HepG2 (cell line): ENCODE results near the gene COL13A1. TPM values are rescaled to one million over a fixed set of nuclear protein-coding genes. Genes with fewer than 3 reads are reported as not detected.

Experiments
- ATAC-seq: fragments of 200-7000 bp; cut with Tn5 transposase; 3 replicates; pipeline ENCODE4 v1.9.1; 2020; ENCODE audit warnings: mild to moderate bottlenecking, moderate library complexity
- BruUV-seq: library from RNA; stranded (reverse); fragments of 400-500 nt; replicated peaks from 2 replicates; lab custom pipeline; 2021; lab: Mats Ljungman, UMichigan
- CTCF ChIA-PET: fragments of 300-600 bp; formaldehyde crosslinking; extraction: SDS; loops from one replicate; lab custom pipeline; 2021; ENCODE audit warnings: low total read pairs, inconsistent platforms, low intra/inter-chr PET ratio; lab: Yijun Ruan, JAX
- POLR2A ChIA-PET: fragments of 350-600 bp; sonication (Branson Sonifier 250); formaldehyde crosslinking; loops from one replicate; lab custom pipeline; 2020; ENCODE audit warnings: antibody characterized with exemption, inconsistent platforms; lab: Yijun Ruan, JAX
- DNase-seq: peaks from one replicate; pipeline ENCODE4 v3.0.0-alpha.2; 2015; ENCODE audit warnings: low spot score
- FAIRE-seq: peaks from 3 replicates; lab custom pipeline; 2011; peaks lifted over from hg19 to GRCh38; lab: Jason Lieb, UNC
- H2AFZ ChIP-seq: one replicate; pipeline ENCODE4 v1.6.1; 2011; ENCODE audit warnings: low read length, inconsistent platforms
- H3K27ac ChIP-seq: fragments of 300-600 bp; 3 replicates; pipeline ENCODE4 v1.8.0; 2011; ENCODE audit warnings: mixed run types, mild to moderate bottlenecking, mixed read lengths, low read length, inconsistent platforms; ENCODE audit not compliant: insufficient read depth; ENCODE audit errors: extremely low read length
- H3K27me3 ChIP-seq, 2 experiments: fragments of 200-600 bp in 1 of 2; 2 replicates in 1 of 2; 3 replicates in 1 of 2; pipeline versions ENCODE4 v1.6.0 to v1.8.0; 2011; ENCODE audit warnings: low read length in 2 of 2, mild to moderate bottlenecking in 2 of 2, moderate library complexity in 2 of 2, inconsistent platforms in 1 of 2; ENCODE audit not compliant: insufficient read depth in 2 of 2, control insufficient read depth in 1 of 2
- H3K36me3 ChIP-seq, 2 experiments: fragments of 200-600 bp in 1 of 2; replicated peaks in 1 of 2; 2 replicates in 1 of 2; 3 replicates in 1 of 2; pipeline versions ENCODE4 v1.5.1 to v1.8.0; 2011; ENCODE audit warnings: low read length in 2 of 2, inconsistent platforms in 1 of 2; ENCODE audit not compliant: insufficient read depth in 2 of 2, control insufficient read depth in 1 of 2
- H3K4me1 ChIP-seq: 2 replicates; pipeline ENCODE4 v1.5.1; 2012; ENCODE audit warnings: low read length, inconsistent platforms; ENCODE audit not compliant: insufficient read depth
- H3K4me2 ChIP-seq: 2 replicates; pipeline ENCODE4 v1.6.0; 2011; ENCODE audit warnings: low read depth, low read length, inconsistent platforms
- H3K4me3 ChIP-seq, 3 experiments: fragments of 200-600 bp in 1 of 3; sonication (generic), shearing (Covaris generic) in 1 of 3; replicated peaks in 1 of 3; 2 replicates each; pipeline ENCODE4 v1.5.1; 2011 to 2016; ENCODE audit warnings: low read length in 3 of 3, inconsistent platforms in 2 of 3, low read depth in 2 of 3, mild to moderate bottlenecking in 2 of 3, control low read depth in 1 of 3, mixed read lengths in 1 of 3; ENCODE audit not compliant: insufficient read depth in 1 of 3
- H3K79me2 ChIP-seq: one replicate; pipeline ENCODE4 v1.6.1; 2011; ENCODE audit warnings: low read length, inconsistent platforms; ENCODE audit not compliant: insufficient read depth
- H3K9ac ChIP-seq: 2 replicates; pipeline ENCODE4 v1.6.0; 2011; ENCODE audit warnings: mild to moderate bottlenecking, low read depth, low read length, inconsistent platforms; ENCODE audit not compliant: insufficient read depth
- H3K9me3 ChIP-seq: 2 replicates; pipeline ENCODE4 v1.5.1; 2012; ENCODE audit warnings: mild to moderate bottlenecking, low read length
- H4K20me1 ChIP-seq: 2 replicates; pipeline ENCODE4 v1.6.0; 2011; ENCODE audit warnings: inconsistent platforms, mild to moderate bottlenecking, low read length, moderate library complexity; ENCODE audit not compliant: insufficient read depth
- CBX5 ChIP-seq: sonication (generic); formaldehyde crosslinking; IDR thresholded peaks from 2 replicates; pipeline ENCODE4 v1.4.0; 2020; ENCODE audit warnings: missing genetic modification reagents, borderline replicate concordance
- CHD4 ChIP-seq: fragments of 200-600 bp; sonication (generic); IDR thresholded peaks from 2 replicates; pipeline ENCODE4 v1.7.0; 2017; ENCODE audit warnings: mild to moderate bottlenecking, low read length, borderline replicate concordance
- CTCF ChIP-seq: sonication (generic); formaldehyde crosslinking; IDR thresholded peaks from 2 replicates; pipeline ENCODE4 v1.5.0; 2020; ENCODE audit warnings: mild to moderate bottlenecking, missing genetic modification reagents, moderate library complexity
- GATAD2A ChIP-seq: IDR thresholded peaks from 2 replicates; pipeline ENCODE4 v1.6.1; 2016
- GFI1 ChIP-seq: sonication (generic); formaldehyde crosslinking; IDR thresholded peaks from 2 replicates; pipeline ENCODE4 v1.5.0; 2020; ENCODE audit warnings: missing genetic modification reagents, mild to moderate bottlenecking, borderline replicate concordance
- HNF4G ChIP-seq, 2 experiments: sonication (generic) in 1 of 2; formaldehyde crosslinking in 1 of 2; IDR thresholded peaks; 2 replicates each; pipeline versions ENCODE4 v1.4.0 to v1.6.1; 2011 to 2020; ENCODE audit warnings: borderline replicate concordance in 2 of 2, low read depth in 2 of 2, mild to moderate bottlenecking in 2 of 2, low read length in 1 of 2, missing genetic modification reagents in 1 of 2, moderate library complexity in 1 of 2
- KLF9 ChIP-seq: IDR thresholded peaks from 2 replicates; pipeline ENCODE4 v1.6.1; 2016; ENCODE audit warnings: low read depth
- NCOR1 ChIP-seq: fragments of 200-600 bp; sonication (generic); IDR thresholded peaks from 2 replicates; pipeline ENCODE4 v1.7.0; 2017; ENCODE audit warnings: antibody characterized with exemption, low read length, borderline replicate concordance
- SMC3 ChIP-seq: IDR thresholded peaks from 2 replicates; pipeline ENCODE4 v1.6.1; 2011; ENCODE audit warnings: low read length, improper control_type of control experiment
- SRF ChIP-seq: IDR thresholded peaks from 2 replicates; pipeline ENCODE4 v1.6.1; 2011; ENCODE audit warnings: mild to moderate bottlenecking, low read depth, low read length, moderate library complexity
- STAG1 ChIP-seq: sonication (generic); formaldehyde crosslinking; IDR thresholded peaks from 2 replicates; pipeline ENCODE4 v1.4.0; 2020; ENCODE audit warnings: missing genetic modification reagents
- TFDP2 ChIP-seq: sonication (generic); formaldehyde crosslinking; IDR thresholded peaks from 2 replicates; pipeline ENCODE4 v1.4.0; 2020; ENCODE audit warnings: missing genetic modification reagents
- XRCC5 ChIP-seq: fragments of 200-400 bp; formaldehyde crosslinking; optimal IDR thresholded peaks from 2 replicates; pipeline ENCODE3; 2017; ENCODE audit warnings: mild to moderate bottlenecking, low read length
- ZNF20 ChIP-seq: sonication (generic); formaldehyde crosslinking; IDR thresholded peaks from 2 replicates; pipeline ENCODE4 v1.4.0; 2020; ENCODE audit warnings: mild to moderate bottlenecking, moderate library complexity, missing genetic modification reagents
- ZNF44 ChIP-seq: sonication (generic); formaldehyde crosslinking; IDR thresholded peaks from 2 replicates; pipeline ENCODE4 v1.5.1; 2020; ENCODE audit warnings: mild to moderate bottlenecking, missing genetic modification reagents
- ZNF800 ChIP-seq: sonication (generic); formaldehyde crosslinking; IDR thresholded peaks from 2 replicates; pipeline ENCODE4 v1.4.0; 2020; ENCODE audit warnings: missing genetic modification reagents
- ZNF850 ChIP-seq: sonication (generic); formaldehyde crosslinking; conservative IDR thresholded peaks from 2 replicates; pipeline ENCODE4 v1.9.0; 2021; ENCODE audit warnings: mild to moderate bottlenecking, missing genetic modification reagents
- WGBS: methylation state at CpG from one replicate; pipeline ENCODE4 v1.1.6; 2017; ENCODE audit warnings: low lambda C conversion rate; 5-methylcytosine and 5-hydroxymethylcytosine counted together
- in situ Hi-C: cut with HindIII; loops from 2 replicates; pipeline ENCODE4 v1.10.0; 2017; ENCODE audit warnings: low pct_unique_long_range_greater_than_20kb; ENCODE audit not compliant: extremely low pct_ligation_motif_present
- intact Hi-C: fragments of 100-400 bp; cut with micrococcal nuclease; formaldehyde crosslinking; loops from one replicate; pipeline ENCODE4 v1.10.0; 2022; ENCODE audit not compliant: unreplicated experiment
- polyA plus RNA-seq, 8 experiments: library from polyadenylated mRNA; depleted of rRNA in 3 of 8; stranded (reverse) in 7 of 8; unstranded in 1 of 8; fragments of >200 nt; fragmentation: Illumina TruSeq in 4 of 8; extraction: Trizol in 4 of 8; gene quantifications; 2 replicates each; pipeline versions ENCODE4 v1.2.1 to v1.2.3, GENCODE V29; 2011 to 2016; ENCODE audit warnings: low read depth in 4 of 8, missing spikeins in 1 of 8, mixed read lengths in 1 of 8; ENCODE audit not compliant: insufficient read depth in 1 of 8
- total RNA-seq, 5 experiments: library from RNA; depleted of rRNA; stranded (reverse); fragments of >200 nt; fragmentation: Illumina TruSeq; extraction: Trizol; gene quantifications; 2 replicates each; pipeline ENCODE4 v1.2.3, GENCODE V29; 2016; ENCODE audit warnings: low read depth in 1 of 5
- TF ChIP-seq, protein P1 (sequence below): sonication (generic); formaldehyde crosslinking; IDR thresholded peaks from 2 replicates; pipeline ENCODE4 v1.4.0; 2020; ENCODE audit warnings: missing genetic modification reagents

Gene COL13A1
- total and polyA plus RNA-seq, 2 of the 13 experiments (the other 11 are each of a cell fraction or from before 2014, with no cell fraction given): 0.07 TPM; not detected in 1

GRCh38 chr10:69800109-69800508, 1.6 kb upstream of the COL13A1 start:
- in situ Hi-C loops (no loop called here), intact Hi-C loops (no loop called here)
- ATAC-seq: peak; percentile 86
- TF ChIP-seq STAG1 (CRISPR knock-in tag): peak; percentile 42
- TF ChIP-seq GFI1 (CRISPR knock-in tag): no peak
- TF ChIP-seq TFDP2: no peak
- TF ChIP-seq CTCF (CRISPR knock-in tag): peak; percentile 68
- no peak for TF ChIP-seq ZNF850 (CRISPR knock-in tag)
- TF ChIP-seq SRF: no peak
- TF ChIP-seq ZNF800: no peak
- TF ChIP-seq ZNF44 (CRISPR knock-in tag): no peak
- no peak for TF ChIP-seq CHD4
- no peak for TF ChIP-seq KLF9
- TF ChIP-seq, protein P1, sequence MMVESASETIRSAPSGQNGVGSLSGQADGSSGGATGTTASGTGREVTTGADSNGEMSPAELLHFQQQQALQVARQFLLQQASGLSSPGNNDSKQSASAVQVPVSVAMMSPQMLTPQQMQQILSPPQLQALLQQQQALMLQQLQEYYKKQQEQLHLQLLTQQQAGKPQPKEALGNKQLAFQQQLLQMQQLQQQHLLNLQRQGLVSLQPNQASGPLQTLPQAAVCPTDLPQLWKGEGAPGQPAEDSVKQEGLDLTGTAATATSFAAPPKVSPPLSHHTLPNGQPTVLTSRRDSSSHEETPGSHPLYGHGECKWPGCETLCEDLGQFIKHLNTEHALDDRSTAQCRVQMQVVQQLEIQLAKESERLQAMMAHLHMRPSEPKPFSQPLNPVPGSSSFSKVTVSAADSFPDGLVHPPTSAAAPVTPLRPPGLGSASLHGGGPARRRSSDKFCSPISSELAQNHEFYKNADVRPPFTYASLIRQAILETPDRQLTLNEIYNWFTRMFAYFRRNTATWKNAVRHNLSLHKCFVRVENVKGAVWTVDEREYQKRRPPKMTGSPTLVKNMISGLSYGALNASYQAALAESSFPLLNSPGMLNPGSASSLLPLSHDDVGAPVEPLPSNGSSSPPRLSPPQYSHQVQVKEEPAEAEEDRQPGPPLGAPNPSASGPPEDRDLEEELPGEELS (CRISPR knock-in tag): no peak
- no peak for TF ChIP-seq ZNF20
- peak; percentile 27; the same call in 1 of the 2 replicates for TF ChIP-seq NCOR1
- no peak for TF ChIP-seq CBX5 (CRISPR knock-in tag)
- TF ChIP-seq XRCC5: peak; percentile 37
- TF ChIP-seq HNF4G (IDR thresholded peaks at IDR 0.05; ENCODE audit: borderline replicate concordance, low read depth, low read length): peak; percentile 83
- TF ChIP-seq HNF4G (CRISPR knock-in tag; IDR thresholded peaks at IDR 0.05; ENCODE audit: borderline replicate concordance, low read depth): peak; percentile 39; the same call in 1 of the 2 replicates
- 0 out of 2 replicates have a peak, but pooled peaks have one; percentile 41 for TF ChIP-seq SMC3
- no peak for TF ChIP-seq GATAD2A

More at GRCh38 chr10:69800109-69800508, 1.6 kb upstream of the COL13A1 start:
- FAIRE-seq (peak; percentile 85), DNase-seq (peak; percentile 65)
- no peak overlapping the region for H3K9ac ChIP-seq
- H3K27me3 ChIP-seq: peaks cover 15 to 46% of the 10 kb centered on the region in 2 experiments; a peak in 4 of 5 replicates
- H3K27ac ChIP-seq: no peak overlapping the region
- BruUV-seq: no TSS peak
- no peak overlapping the region for H3K4me3 ChIP-seq
- peaks cover 12% of the 10 kb centered on the region for H3K9me3 ChIP-seq
- H3K4me2 ChIP-seq: no peak overlapping the region
- H3K36me3 ChIP-seq: no peaks in the 10 kb centered on the region
- CTCF ChIA-PET: interaction anchor here (1.7 to 2.3 kb wide), 2 partner anchors 104 to 156 kb away, joined by 5 to 13 read pairs; no protein-coding TSS in a partner anchor
- WGBS: 25% methylated on average over 3 of the region's 3 CpGs
- POLR2A ChIA-PET: no interaction called here
- H3K4me1 ChIP-seq: no peaks in the 10 kb centered on the region
- no peak overlapping the region for H2AFZ ChIP-seq
- H4K20me1 ChIP-seq: no peaks in the 10 kb centered on the region
- no peaks in the 10 kb centered on the region for H3K79me2 ChIP-seq
